GM12873 (cell line): ENCODE results near the gene EPS8L2.
A peak's percentile ranks its signal among the peaks of the same experiment; 100 is the strongest.

ENCODE experiments used
- CTCF ChIP-seq: IDR thresholded peaks from 2 replicates; pipeline ENCODE4 v1.5.1; 2012; ENCODE audit warnings: low read depth, mild to moderate bottlenecking, moderate library complexity, low read length, control low read depth; ENCODE audit not compliant: insufficient read depth; ENCODE audit errors: missing control alignments

Gene EPS8L2

GRCh38 chr11:748007-748359, 42.0 kb downstream of the EPS8L2 start:
- TF ChIP-seq CTCF: no peak

- TF ChIP-seq CTCF: no peak
These were observed 43.7 kb downstream of the EPS8L2 start for GRCh38 chr11:749731-750130.

- no peak for TF ChIP-seq CTCF
These were observed 54.2 kb downstream of the EPS8L2 start for GRCh38 chr11:760236-760635.

GRCh38 chr11:761526-762108, 55.6 kb downstream of the EPS8L2 start:
- TF ChIP-seq CTCF: no peak

- TF ChIP-seq CTCF: peak; percentile 40
These were observed 56.5 kb downstream of the EPS8L2 start for GRCh38 chr11:762421-763072.

- TF ChIP-seq CTCF: no peak
These were observed 57.0 kb downstream of the EPS8L2 start for GRCh38 chr11:763073-763463.

GRCh38 chr11:763549-764321, 57.7 kb downstream of the EPS8L2 start:
- no peak for TF ChIP-seq CTCF
